HCT116 (cell line): ENCODE data around the gene SEMA6A. TPM values are rescaled to one million over a fixed set of nuclear protein-coding genes. Genes with fewer than 3 reads are reported as not detected.

ENCODE experiments used
- ATAC-seq: fragments of 200-7000 bp; cut with Tn5 transposase; 2 replicates; pipeline ENCODE4 v1.9.1; 2020; ENCODE audit warnings: mild to moderate bottlenecking, moderate library complexity
- BruUV-seq: library from RNA; stranded (reverse); fragments of 400-500 nt; replicated peaks from 2 replicates; lab custom pipeline; 2021; lab: Mats Ljungman, UMichigan
- CTCF ChIA-PET: fragments of 300-600 bp; sonication (Branson Sonifier 250); formaldehyde crosslinking; loops from one replicate; lab custom pipeline; 2021; ENCODE audit warnings: antibody characterized with exemption; lab: Charles Lee
- POLR2A ChIA-PET: fragments of 300-600, 350-600 bp; sonication (Branson Sonifier 250); formaldehyde crosslinking; loops from one replicate; lab custom pipeline; 2021; ENCODE audit warnings: antibody characterized with exemption; lab: Charles Lee
- RAD21 ChIA-PET, 2 experiments: fragments of 300-600 bp; sonication (Branson Sonifier 250); formaldehyde crosslinking; loops; one replicate each; lab custom pipeline; 2023; ENCODE audit warnings: low total read pairs in 2 of 2; ENCODE audit not compliant: uncharacterized antibody in 2 of 2, unreplicated experiment in 2 of 2, low non-redundant PET in 1 of 2; lab: Charles Lee
- DNase-seq: peaks from one replicate; pipeline ENCODE4 v3.0.0-alpha.2; 2010; ENCODE audit warnings: low read depth, low spot score
- H2AFZ ChIP-seq: fragments of 200-600 bp; shearing (Covaris generic), sonication (generic); 2 replicates; pipeline ENCODE4 v1.6.1; 2017; ENCODE audit warnings: low read depth, mixed run types, mixed read lengths, antibody characterized with exemption, low read length; ENCODE audit not compliant: poor library complexity, severe bottlenecking
- H3K27ac ChIP-seq: 2 replicates; pipeline ENCODE4 v1.5.1; 2012; ENCODE audit warnings: low read depth, low read length
- H3K27me3 ChIP-seq: fragments of 200-600 bp; sonication (generic); 2 replicates; pipeline ENCODE4 v1.6.1; 2016; ENCODE audit warnings: mixed run types, low read length, mixed read lengths; ENCODE audit not compliant: insufficient read depth
- H3K36me3 ChIP-seq, 2 experiments: fragments of 200-500 bp in 1 of 2; fragments of 200-600 bp in 1 of 2; sonication (Bioruptor generic) in 1 of 2; sonication (generic) in 1 of 2; 2 replicates each; pipeline versions ENCODE4 v1.5.1 to v1.6.1; 2014 to 2016; ENCODE audit warnings: low read length in 2 of 2, inconsistent platforms in 1 of 2, mixed read lengths in 1 of 2, mixed run types in 1 of 2; ENCODE audit not compliant: insufficient read depth in 2 of 2, control insufficient read depth in 1 of 2
- H3K4me1 ChIP-seq, 2 experiments: fragments of 200-600 bp in 1 of 2; sonication (generic) in 1 of 2; 2 replicates each; pipeline versions ENCODE4 v1.5.1 to v1.6.1; 2012 to 2017; ENCODE audit warnings: low read length in 2 of 2, inconsistent platforms in 1 of 2, mild to moderate bottlenecking in 1 of 2, mixed read lengths in 1 of 2, mixed run types in 1 of 2, moderate library complexity in 1 of 2; ENCODE audit not compliant: insufficient read depth in 2 of 2, control insufficient read depth in 1 of 2
- H3K4me2 ChIP-seq: fragments of 200-600 bp; sonication (generic); 2 replicates; pipeline ENCODE4 v1.6.1; 2017; ENCODE audit warnings: mixed run types, low read length, mixed read lengths
- H3K4me3 ChIP-seq, 2 experiments: fragments of 200-600 bp in 1 of 2; sonication (generic) in 1 of 2; replicated peaks in 1 of 2; 2 replicates each; pipeline ENCODE4 v1.5.1; 2011 to 2016; ENCODE audit warnings: low read length in 2 of 2, control low read depth in 1 of 2, low read depth in 1 of 2, mild to moderate bottlenecking in 1 of 2, mixed read lengths in 1 of 2, mixed run types in 1 of 2
- H3K79me2 ChIP-seq: fragments of 200-600 bp; sonication (generic); 2 replicates; pipeline ENCODE4 v1.6.1; 2017; ENCODE audit warnings: mild to moderate bottlenecking, mixed run types, low read length, moderate library complexity, mixed read lengths; ENCODE audit not compliant: insufficient read depth
- H3K9ac ChIP-seq: fragments of 200-600 bp; sonication (generic); 2 replicates; pipeline ENCODE4 v1.6.1; 2016; ENCODE audit warnings: low read length, mixed read lengths
- H3K9me2 ChIP-seq: fragments of 200-600 bp; sonication (generic), shearing (Covaris generic); 2 replicates; pipeline ENCODE4 v1.6.1; 2017; ENCODE audit warnings: mixed run types, mild to moderate bottlenecking, moderate library complexity; ENCODE audit not compliant: insufficient read depth
- H3K9me3 ChIP-seq, 2 experiments: fragments of 200-500 bp in 1 of 2; fragments of 200-600 bp in 1 of 2; sonication (Bioruptor generic) in 1 of 2; sonication (generic) in 1 of 2; 2 replicates each; pipeline ENCODE4 v1.6.1; 2014 to 2017; ENCODE audit warnings: low read length in 2 of 2, mixed read lengths in 2 of 2, inconsistent platforms in 1 of 2, low read depth in 1 of 2, mild to moderate bottlenecking in 1 of 2, mixed run types in 1 of 2, moderate library complexity in 1 of 2; ENCODE audit not compliant: control insufficient read depth in 1 of 2, insufficient read depth in 1 of 2
- H4K20me1 ChIP-seq: fragments of 200-600 bp; sonication (generic), shearing (Covaris generic); 2 replicates; pipeline ENCODE4 v1.6.1; 2017; ENCODE audit warnings: mixed run types, mild to moderate bottlenecking, moderate library complexity; ENCODE audit not compliant: insufficient read depth
- CBX3 ChIP-seq: IDR thresholded peaks from 2 replicates; pipeline ENCODE4 v1.6.1; 2012; ENCODE audit warnings: low read depth
- CEBPB ChIP-seq: IDR thresholded peaks from 2 replicates; pipeline ENCODE4 v1.6.1; 2012; ENCODE audit warnings: low read depth
- EGR1 ChIP-seq: IDR thresholded peaks from 2 replicates; pipeline ENCODE4 v1.6.1; 2012; ENCODE audit warnings: low read depth
- ELF1 ChIP-seq: IDR thresholded peaks from 2 replicates; pipeline ENCODE4 v1.6.1; 2012; ENCODE audit warnings: low read depth, borderline replicate concordance
- FOSL1 ChIP-seq: IDR thresholded peaks from 2 replicates; pipeline ENCODE4 v1.6.1; 2012; ENCODE audit warnings: low read depth
- JUND ChIP-seq: IDR thresholded peaks from 2 replicates; pipeline ENCODE4 v1.6.1; 2012
- RAD21 ChIP-seq: IDR thresholded peaks from 2 replicates; pipeline ENCODE4 v1.6.1; 2012; ENCODE audit warnings: low read depth, mild to moderate bottlenecking
- SIN3A ChIP-seq: IDR thresholded peaks from 2 replicates; pipeline ENCODE4 v1.6.1; 2012; ENCODE audit warnings: low read depth
- SP1 ChIP-seq: IDR thresholded peaks from 2 replicates; pipeline ENCODE4 v1.6.1; 2012; ENCODE audit warnings: low read depth
- SRF ChIP-seq: IDR thresholded peaks from 2 replicates; pipeline ENCODE4 v1.6.1; 2012; ENCODE audit warnings: low read depth
- TCF7L2 ChIP-seq: IDR thresholded peaks from 2 replicates; pipeline ENCODE4 v1.7.0; 2011; ENCODE audit warnings: borderline replicate concordance, inconsistent platforms; ENCODE audit not compliant: insufficient read depth, insufficient read length; ENCODE audit errors: extremely low read depth
- YY1 ChIP-seq: IDR thresholded peaks from 2 replicates; pipeline ENCODE4 v1.6.1; 2011; ENCODE audit warnings: low read length, low read depth, moderate library complexity, mild to moderate bottlenecking; ENCODE audit not compliant: insufficient replicate concordance; ENCODE audit errors: extremely low read depth
- ZFX ChIP-seq: fragments of 450-650 bp; IDR thresholded peaks from 2 replicates; pipeline ENCODE4 v1.6.1; 2017
- ZNF274 ChIP-seq: fragments of 200-500 bp; sonication (Bioruptor generic); IDR thresholded peaks from 2 replicates; pipeline ENCODE4 v1.6.1; 2014; ENCODE audit warnings: mild to moderate bottlenecking, low read depth, low read length, inconsistent platforms
- intact Hi-C: fragments of 100-400 bp; cut with micrococcal nuclease; formaldehyde crosslinking; loops from 2 replicates; pipeline ENCODE4 v1.10.0; 2022
- total RNA-seq: library from RNA; stranded (reverse); gene quantifications from one replicate; pipeline ENCODE4 v1.2.1, GENCODE V29; 2021; ENCODE audit not compliant: unreplicated experiment
- TF ChIP-seq, protein P1 (sequence below), 3 experiments: fragments of 200-600 bp in 1 of 3; sonication (generic) in 1 of 3; IDR thresholded peaks in 2 of 3; conservative IDR thresholded peaks in 1 of 3; 2 replicates each; pipeline ENCODE4 v1.5.1; 2012 to 2017; ENCODE audit warnings: low read depth in 2 of 3, low read length in 2 of 3, antibody characterized with exemption in 1 of 3, borderline replicate concordance in 1 of 3, control low read depth in 1 of 3, mild to moderate bottlenecking in 1 of 3, mixed read lengths in 1 of 3, mixed run types in 1 of 3, moderate library complexity in 1 of 3; ENCODE audit not compliant: insufficient read depth in 1 of 3

SEMA6A gene
- total RNA-seq, 1 experiment from 2014 or later, result 6.7 TPM

DNA sequence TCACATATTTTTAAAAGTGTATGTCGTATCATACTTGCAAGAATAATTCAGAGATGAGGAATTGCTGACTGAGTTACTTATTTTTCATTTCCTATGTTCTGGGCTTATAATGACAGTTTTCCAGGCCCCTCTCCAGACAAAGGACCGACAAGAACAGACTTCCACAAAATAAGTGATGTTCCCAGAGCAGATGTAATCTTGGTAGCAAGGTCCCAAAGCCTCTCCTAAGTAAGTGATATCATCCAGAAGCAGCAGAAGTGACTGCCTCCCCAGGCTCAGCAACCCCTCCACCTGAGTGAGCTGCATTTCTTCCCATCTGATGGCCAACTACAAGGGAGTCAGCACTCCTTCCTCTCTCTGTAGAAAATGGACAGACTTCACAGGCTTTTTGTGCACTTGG is 57.1 kb downstream of the SEMA6A start (continued):
- TF ChIP-seq YY1, result no peak
- TF ChIP-seq SIN3A, result no peak
- TF ChIP-seq EGR1, result no peak
- no peak for TF ChIP-seq ZNF274
- no peak for TF ChIP-seq FOSL1
- no peak for TF ChIP-seq CEBPB
- no peak for TF ChIP-seq ELF1
- no peak for TF ChIP-seq CBX3

DNA sequence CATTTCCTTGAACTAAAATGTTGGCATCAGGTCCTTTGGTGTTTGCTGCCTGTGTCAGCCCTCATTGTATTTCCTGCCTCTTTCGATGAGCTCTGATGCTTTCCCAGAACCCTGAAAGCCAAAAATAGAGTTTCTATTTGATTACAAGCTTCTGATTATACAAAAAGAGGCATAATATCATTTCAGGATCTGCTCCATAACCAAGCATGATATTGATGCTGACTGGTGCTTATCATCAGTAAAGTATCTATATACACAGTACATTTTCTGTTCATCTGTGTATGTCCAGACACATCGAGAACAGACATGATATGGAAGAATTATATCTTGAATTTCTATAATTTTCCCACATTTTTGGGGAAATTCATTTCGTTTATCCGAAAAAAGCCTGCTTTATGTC is 58.6 kb downstream of the SEMA6A start:
- BruUV-seq, result no TSS peak

DNA sequence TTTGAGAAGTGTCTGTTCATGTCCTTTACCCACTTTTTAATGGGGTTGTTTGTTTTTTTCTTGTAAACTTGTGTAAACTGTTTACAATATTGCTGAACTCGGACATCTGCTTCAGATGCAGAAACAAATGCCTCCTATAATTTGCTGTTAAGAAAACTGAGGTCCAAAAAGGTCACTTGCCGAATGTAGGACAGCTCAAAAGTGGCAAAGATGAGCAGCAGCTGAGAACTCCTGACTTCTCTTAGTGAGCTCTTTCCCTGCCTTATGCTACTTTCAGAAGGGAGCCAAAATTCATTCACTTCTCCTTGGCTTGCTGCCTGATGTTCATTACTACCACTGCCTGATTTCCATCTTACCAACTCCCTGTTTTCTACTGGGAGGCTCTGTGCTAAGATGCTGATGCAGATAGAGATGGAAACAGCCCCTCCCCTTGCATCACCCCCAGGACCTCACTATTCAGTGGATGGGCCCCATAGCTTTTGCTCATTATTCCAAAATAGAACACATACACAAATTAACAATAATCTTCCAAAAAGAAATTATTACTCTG is 60.1 kb downstream of the SEMA6A start:
- no TSS peak for BruUV-seq
- intact Hi-C loops, result no loop called here

More for the DNA sequence above, 58.6 kb downstream of the SEMA6A start:
- ChIA-PET RAD21 (no interaction called here), CTCF (no interaction called here), POLR2A (no interaction called here)
- no peaks in the 10 kb centered on the region for H3K9me3 ChIP-seq
- no peak for DNase-seq
- H3K4me1 ChIP-seq, result peaks cover 0 to 7% of the 10 kb centered on the region in 2 experiments; a peak in 1 of 4 replicates
- no peaks in the 10 kb centered on the region for H3K9me2 ChIP-seq
- no peak for TF ChIP-seq RAD21
- no peak for TF ChIP-seq CEBPB
- no peak for TF ChIP-seq SIN3A
- no peaks in the 10 kb centered on the region for H4K20me1 ChIP-seq
- no peaks in the 10 kb centered on the region for H3K27me3 ChIP-seq
- H3K79me2 ChIP-seq, result no peaks in the 10 kb centered on the region
- H3K4me2 ChIP-seq, result no peak overlapping the region
- H3K27ac ChIP-seq, result no peak overlapping the region
- intact Hi-C loops, result no loop called here
- no peak overlapping the region for H2AFZ ChIP-seq
- ATAC-seq, result no peak
- H3K36me3 ChIP-seq, result no peaks in the 10 kb centered on the region
- no peak overlapping the region for H3K4me3 ChIP-seq
- H3K9ac ChIP-seq, result no peak overlapping the region

More for the DNA sequence above, 60.1 kb downstream of the SEMA6A start:
- no peaks in the 10 kb centered on the region for H3K9me3 ChIP-seq
- RAD21 ChIA-PET, result no interaction called here
- H3K4me1 ChIP-seq, result peaks cover 0 to 7% of the 10 kb centered on the region in 2 experiments; a peak in 1 of 4 replicates
- H4K20me1 ChIP-seq, result no peaks in the 10 kb centered on the region
- no peak overlapping the region for H3K4me3 ChIP-seq
- H3K27ac ChIP-seq, result no peak overlapping the region
- no peak overlapping the region for H2AFZ ChIP-seq
- H3K9ac ChIP-seq, result no peak overlapping the region
- no peak overlapping the region for H3K4me2 ChIP-seq
- no peaks in the 10 kb centered on the region for H3K27me3 ChIP-seq
- no peaks in the 10 kb centered on the region for H3K36me3 ChIP-seq
- DNase-seq (no peak), ATAC-seq (no peak)
- no peak for TF ChIP-seq SRF
- TF ChIP-seq EGR1, result no peak
- TF ChIP-seq, protein P1, sequence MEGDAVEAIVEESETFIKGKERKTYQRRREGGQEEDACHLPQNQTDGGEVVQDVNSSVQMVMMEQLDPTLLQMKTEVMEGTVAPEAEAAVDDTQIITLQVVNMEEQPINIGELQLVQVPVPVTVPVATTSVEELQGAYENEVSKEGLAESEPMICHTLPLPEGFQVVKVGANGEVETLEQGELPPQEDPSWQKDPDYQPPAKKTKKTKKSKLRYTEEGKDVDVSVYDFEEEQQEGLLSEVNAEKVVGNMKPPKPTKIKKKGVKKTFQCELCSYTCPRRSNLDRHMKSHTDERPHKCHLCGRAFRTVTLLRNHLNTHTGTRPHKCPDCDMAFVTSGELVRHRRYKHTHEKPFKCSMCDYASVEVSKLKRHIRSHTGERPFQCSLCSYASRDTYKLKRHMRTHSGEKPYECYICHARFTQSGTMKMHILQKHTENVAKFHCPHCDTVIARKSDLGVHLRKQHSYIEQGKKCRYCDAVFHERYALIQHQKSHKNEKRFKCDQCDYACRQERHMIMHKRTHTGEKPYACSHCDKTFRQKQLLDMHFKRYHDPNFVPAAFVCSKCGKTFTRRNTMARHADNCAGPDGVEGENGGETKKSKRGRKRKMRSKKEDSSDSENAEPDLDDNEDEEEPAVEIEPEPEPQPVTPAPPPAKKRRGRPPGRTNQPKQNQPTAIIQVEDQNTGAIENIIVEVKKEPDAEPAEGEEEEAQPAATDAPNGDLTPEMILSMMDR (IDR thresholded peaks at IDR 0.05 in 2 of 3, conservative IDR thresholded peaks at IDR 0.05 in 1 of 3; ENCODE audit: borderline replicate concordance in 1 of 3, insufficient read depth in 1 of 3, low read depth in 2 of 3, low read length in 2 of 3), result no peak
- TF ChIP-seq ZNF274, result no peak
- no peak for TF ChIP-seq CEBPB
- no peak for TF ChIP-seq SP1
- TF ChIP-seq ZFX, result no peak
- no peak for TF ChIP-seq JUND
- TF ChIP-seq TCF7L2, result no peak
- no peak for TF ChIP-seq FOSL1
- CTCF ChIA-PET, result no interaction called here
- H3K9me2 ChIP-seq, result no peaks in the 10 kb centered on the region
- POLR2A ChIA-PET, result no interaction called here
- H3K79me2 ChIP-seq, result no peaks in the 10 kb centered on the region
